GM12878 (cell line): ENCODE results near the gene YTHDF2. TPM values are rescaled to one million over a fixed set of nuclear protein-coding genes. Genes with fewer than 3 reads are reported as not detected.
A peak's percentile ranks its signal among the peaks of the same experiment; 100 is the strongest.

ENCODE experiments used
- ATAC-seq: fragments of 200-7000 bp; cut with Tn5 transposase; 3 replicates; pipeline ENCODE4 v1.9.1; 2020; ENCODE audit warnings: mild to moderate bottlenecking, moderate library complexity
- BruUV-seq: library from RNA; stranded (reverse); fragments of 400-500 nt; replicated peaks from 2 replicates; lab custom pipeline; 2021; lab: Mats Ljungman, UMichigan
- CTCF ChIA-PET: fragments of 300-600 bp; sonication (Branson Sonifier 250); formaldehyde crosslinking; extraction: SDS; loops from one replicate; lab custom pipeline; 2021; ENCODE audit warnings: inconsistent platforms; lab: Yijun Ruan, JAX
- POLR2A ChIA-PET: fragments of 350-600 bp; formaldehyde crosslinking; extraction: SDS; loops from one replicate; lab custom pipeline; 2021; ENCODE audit warnings: inconsistent platforms; lab: Charles Lee
- RAD21 ChIA-PET: fragments of 300-600 bp; sonication (Branson Sonifier 250); formaldehyde crosslinking; loops from one replicate; lab custom pipeline; 2023; ENCODE audit warnings: antibody characterized with exemption; ENCODE audit not compliant: unreplicated experiment; lab: Charles Lee
- SMC1A ChIA-PET: fragments of 300-600 bp; sonication (Branson Sonifier 250); formaldehyde crosslinking; loops from one replicate; lab custom pipeline; 2023; ENCODE audit not compliant: unreplicated experiment, uncharacterized antibody; lab: Charles Lee
- DNase-seq: peaks from one replicate; pipeline ENCODE4 v3.0.0-alpha.2; 2011; ENCODE audit warnings: low read depth, low spot score
- FAIRE-seq: peaks from 3 replicates; lab custom pipeline; 2011; peaks lifted over from hg19 to GRCh38; lab: Jason Lieb, UNC
- H2AFZ ChIP-seq: 2 replicates; pipeline ENCODE4 v1.6.0; 2011; ENCODE audit warnings: low read depth, low read length, control low read depth; ENCODE audit not compliant: control insufficient read depth
- H3K27ac ChIP-seq: 2 replicates; pipeline ENCODE4 v1.5.1; 2011; ENCODE audit warnings: control low read depth; ENCODE audit not compliant: control insufficient read depth, insufficient read depth
- H3K27me3 ChIP-seq, 2 experiments: replicated peaks in 1 of 2; 2 replicates each; pipeline versions ENCODE4 v1.6.0 to v1.6.1; 2011; ENCODE audit warnings: low read length in 1 of 2; ENCODE audit not compliant: control insufficient read depth in 2 of 2, insufficient read depth in 2 of 2
- H3K36me3 ChIP-seq, 2 experiments: 2 replicates each; pipeline ENCODE4 v1.5.1; 2011; ENCODE audit warnings: low read length in 1 of 2; ENCODE audit not compliant: control insufficient read depth in 2 of 2, insufficient read depth in 2 of 2
- H3K4me1 ChIP-seq: 2 replicates; pipeline ENCODE4 v1.6.1; 2011; ENCODE audit warnings: mild to moderate bottlenecking, low read length, moderate library complexity, mixed read lengths; ENCODE audit not compliant: control insufficient read depth, insufficient read depth
- H3K4me2 ChIP-seq: 2 replicates; pipeline ENCODE4 v1.6.0; 2011; ENCODE audit warnings: control low read depth; ENCODE audit not compliant: control insufficient read depth, insufficient read depth
- H3K4me3 ChIP-seq: fragments of 200-600 bp; sonication (generic); 2 replicates; pipeline ENCODE4 v1.5.1; 2016
- H3K79me2 ChIP-seq: 2 replicates; pipeline ENCODE4 v1.6.0; 2011; ENCODE audit warnings: low read length; ENCODE audit not compliant: control insufficient read depth, insufficient read depth
- H3K9ac ChIP-seq: 2 replicates; pipeline ENCODE4 v1.8.0; 2011; ENCODE audit warnings: low read length, control low read depth, mixed read lengths; ENCODE audit not compliant: control insufficient read depth, insufficient read depth
- H3K9me3 ChIP-seq: replicated peaks from 3 replicates; pipeline ENCODE4 v1.5.1; 2011; ENCODE audit warnings: mild to moderate bottlenecking, low read length; ENCODE audit not compliant: control insufficient read depth, insufficient read depth
- H4K20me1 ChIP-seq: 2 replicates; pipeline ENCODE4 v1.6.0; 2011; ENCODE audit not compliant: control insufficient read depth, insufficient read depth
- SIN3A ChIP-seq: IDR thresholded peaks from 2 replicates; pipeline ENCODE4 v1.6.1; 2012; ENCODE audit warnings: low read depth, low read length, improper control_type of control experiment
- SMC3 ChIP-seq: IDR thresholded peaks from 2 replicates; pipeline ENCODE4 v1.6.1; 2011; ENCODE audit warnings: low read length, improper control_type of control experiment, borderline replicate concordance
- STAT1 ChIP-seq: fragments of 450-650 bp; conservative IDR thresholded peaks from 2 replicates; pipeline ENCODE4 v1.6.1; 2014; ENCODE audit warnings: antibody characterized with exemption, mild to moderate bottlenecking
- WGBS: methylation state at CpG from one replicate; pipeline ENCODE4 v1.1.6; 2016; ENCODE audit warnings: low lambda C conversion rate; ENCODE audit not compliant: insufficient replicate concordance, insufficient coverage; ENCODE audit errors: missing lambda C conversion rate; 5-methylcytosine and 5-hydroxymethylcytosine counted together
- in situ Hi-C: fragments of 300-500 bp; cut with MboI; formaldehyde crosslinking; loops from 9 replicates; pipeline ENCODE4 v1.14.3; 2018; ENCODE audit warnings: mixed read lengths
- intact Hi-C: fragments of 100-400 bp; cut with micrococcal nuclease; formaldehyde crosslinking; loops from one replicate; pipeline ENCODE4 v1.14.2; 2022; ENCODE audit not compliant: unreplicated experiment
- polyA plus RNA-seq, 11 experiments: library from polyadenylated mRNA; depleted of rRNA in 4 of 11; unstranded in 6 of 11; stranded (reverse) in 5 of 11; fragments of >200 nt; fragmentation: Nextera tagmentation in 4 of 11; fragmentation: Illumina TruSeq in 1 of 11; extraction: Ambion mirVana in 4 of 11; extraction: Trizol in 1 of 11; gene quantifications; 1 replicate in 1 of 11; 2 replicates in 10 of 11; pipeline versions ENCODE4 v1.2.1 to v1.2.3, GENCODE V29; 2011 to 2016; ENCODE audit warnings: inconsistent platforms in 2 of 11, missing spikeins in 2 of 11, low read depth in 1 of 11
- total RNA-seq, 4 experiments: library from RNA; depleted of rRNA in 3 of 4; stranded (reverse); fragments of >200 nt in 3 of 4; fragmentation: Illumina TruSeq in 1 of 4; extraction: Trizol in 1 of 4; gene quantifications; 2 replicates each; pipeline versions ENCODE4 v1.2.1 to v1.2.3, GENCODE V29; 2013 to 2021
- TF ChIP-seq, protein P1 (sequence below), 3 experiments: IDR thresholded peaks in 2 of 3; conservative IDR thresholded peaks in 1 of 3; 2 replicates each; pipeline ENCODE4 v1.5.1; 2011; ENCODE audit warnings: low read depth in 3 of 3, low read length in 3 of 3, mild to moderate bottlenecking in 3 of 3, control low read depth in 2 of 3, moderate library complexity in 2 of 3, inconsistent platforms in 1 of 3, mixed read lengths in 1 of 3; ENCODE audit not compliant: control insufficient read depth in 2 of 3, insufficient read depth in 1 of 3; ENCODE audit errors: extremely low read depth in 1 of 3

Gene YTHDF2
- total and polyA plus RNA-seq, 10 of the 15 experiments (the other 5 are each of a cell fraction or from before 2014, with no cell fraction given), result 42.4 to 121 (median 66.9) TPM

DNA sequence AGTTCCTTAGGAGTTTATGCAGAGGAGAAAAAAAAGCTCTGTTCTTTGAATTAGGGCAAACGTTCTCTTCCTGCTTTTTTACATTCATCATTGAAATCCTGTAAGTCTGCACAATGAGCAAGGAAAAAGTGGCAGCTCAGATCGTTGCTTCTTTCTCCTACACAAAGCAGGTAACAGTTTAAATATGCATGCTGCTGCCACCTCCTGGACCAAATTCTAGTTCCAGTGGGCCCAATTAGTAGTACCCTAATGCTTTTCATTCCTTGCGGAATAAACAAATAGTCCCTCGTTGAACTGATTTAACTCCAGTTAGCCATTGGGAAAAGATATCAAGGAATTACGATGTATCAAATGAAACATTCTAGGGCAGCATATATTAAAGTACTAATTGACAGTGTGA lies 20.1 kb downstream of the YTHDF2 start:
- DNase-seq (no peak), ATAC-seq (peak; percentile 49), FAIRE-seq (no peak)
- Histone ChIP-seq H4K20me1 (peaks cover 7% of the 10 kb centered on the region), H3K27ac (no peak overlapping the region), H2AFZ (no peak overlapping the region), H3K36me3 (peaks cover 2 to 25% of the 10 kb centered on the region in 2 experiments), H3K9ac (no peak overlapping the region), H3K27me3 (no peaks in the 10 kb centered on the region), H3K79me2 (peaks cover 93% of the 10 kb centered on the region), H3K4me1 (peaks cover 3% of the 10 kb centered on the region; the same call in 1 of the 2 replicates), H3K9me3 (no peaks in the 10 kb centered on the region), H3K4me2 (no peak overlapping the region), H3K4me3 (no peak overlapping the region)
- WGBS, result 54% methylated on average over 5 of the region's 5 CpGs
- in situ Hi-C loops, result no loop called here
- RAD21 ChIA-PET, result interaction anchor here (0.6 to 1.5 kb wide), 2 partner anchors 116 to 429 kb away, joined by 3 to 7 read pairs; no protein-coding TSS in a partner anchor
- TF ChIP-seq SMC3, result peak; percentile 18; the same call in 1 of the 2 replicates
- no peak for TF ChIP-seq SIN3A
- TF ChIP-seq, protein P1, sequence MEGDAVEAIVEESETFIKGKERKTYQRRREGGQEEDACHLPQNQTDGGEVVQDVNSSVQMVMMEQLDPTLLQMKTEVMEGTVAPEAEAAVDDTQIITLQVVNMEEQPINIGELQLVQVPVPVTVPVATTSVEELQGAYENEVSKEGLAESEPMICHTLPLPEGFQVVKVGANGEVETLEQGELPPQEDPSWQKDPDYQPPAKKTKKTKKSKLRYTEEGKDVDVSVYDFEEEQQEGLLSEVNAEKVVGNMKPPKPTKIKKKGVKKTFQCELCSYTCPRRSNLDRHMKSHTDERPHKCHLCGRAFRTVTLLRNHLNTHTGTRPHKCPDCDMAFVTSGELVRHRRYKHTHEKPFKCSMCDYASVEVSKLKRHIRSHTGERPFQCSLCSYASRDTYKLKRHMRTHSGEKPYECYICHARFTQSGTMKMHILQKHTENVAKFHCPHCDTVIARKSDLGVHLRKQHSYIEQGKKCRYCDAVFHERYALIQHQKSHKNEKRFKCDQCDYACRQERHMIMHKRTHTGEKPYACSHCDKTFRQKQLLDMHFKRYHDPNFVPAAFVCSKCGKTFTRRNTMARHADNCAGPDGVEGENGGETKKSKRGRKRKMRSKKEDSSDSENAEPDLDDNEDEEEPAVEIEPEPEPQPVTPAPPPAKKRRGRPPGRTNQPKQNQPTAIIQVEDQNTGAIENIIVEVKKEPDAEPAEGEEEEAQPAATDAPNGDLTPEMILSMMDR (IDR thresholded peaks at IDR 0.05 in 2 of 3, conservative IDR thresholded peaks at IDR 0.05 in 1 of 3; ENCODE audit: control insufficient read depth in 2 of 3, extremely low read depth in 1 of 3, insufficient read depth in 1 of 3, low read depth in 3 of 3, low read length in 3 of 3), result peak in 2 of 3 experiments; percentile 18 to 21; a peak in 1 of 6 replicates
- TF ChIP-seq STAT1, result no peak
- POLR2A ChIA-PET, result interaction anchor here (0.6 to 1.0 kb wide), 2 partner anchors 14 to 586 kb away, joined by 3 read pairs; no protein-coding TSS in a partner anchor
- intact Hi-C loops, result no loop called here
- TSS peak; percentile 33 for BruUV-seq
- SMC1A ChIA-PET, result interaction anchor here (1.1 to 1.7 kb wide), 6 partner anchors 10 to 116 kb away, joined by 3 to 5 read pairs (median 4); partner anchors contain the start of genes TAF12 and YTHDF2
- CTCF ChIA-PET, result interaction anchor here (0.8 to 3.3 kb wide), 6 partner anchors 9 to 353 kb away, joined by 3 to 18 read pairs (median 4); partner anchors contain the start of genes TAF12 and YTHDF2
